GM12872 (cell line): Measurements from ENCODE around the gene DRD2.

ENCODE experiments used
- TF ChIP-seq, protein P1 (sequence below): IDR thresholded peaks from 3 replicates; pipeline ENCODE4 v1.5.1; 2011; ENCODE audit warnings: low read depth, mild to moderate bottlenecking, low read length, moderate library complexity; ENCODE audit not compliant: insufficient read depth

The DRD2 gene

GRCh38 chr11:113419454-113420003, 55.7 kb downstream of the DRD2 start:
- TF ChIP-seq, protein P1, sequence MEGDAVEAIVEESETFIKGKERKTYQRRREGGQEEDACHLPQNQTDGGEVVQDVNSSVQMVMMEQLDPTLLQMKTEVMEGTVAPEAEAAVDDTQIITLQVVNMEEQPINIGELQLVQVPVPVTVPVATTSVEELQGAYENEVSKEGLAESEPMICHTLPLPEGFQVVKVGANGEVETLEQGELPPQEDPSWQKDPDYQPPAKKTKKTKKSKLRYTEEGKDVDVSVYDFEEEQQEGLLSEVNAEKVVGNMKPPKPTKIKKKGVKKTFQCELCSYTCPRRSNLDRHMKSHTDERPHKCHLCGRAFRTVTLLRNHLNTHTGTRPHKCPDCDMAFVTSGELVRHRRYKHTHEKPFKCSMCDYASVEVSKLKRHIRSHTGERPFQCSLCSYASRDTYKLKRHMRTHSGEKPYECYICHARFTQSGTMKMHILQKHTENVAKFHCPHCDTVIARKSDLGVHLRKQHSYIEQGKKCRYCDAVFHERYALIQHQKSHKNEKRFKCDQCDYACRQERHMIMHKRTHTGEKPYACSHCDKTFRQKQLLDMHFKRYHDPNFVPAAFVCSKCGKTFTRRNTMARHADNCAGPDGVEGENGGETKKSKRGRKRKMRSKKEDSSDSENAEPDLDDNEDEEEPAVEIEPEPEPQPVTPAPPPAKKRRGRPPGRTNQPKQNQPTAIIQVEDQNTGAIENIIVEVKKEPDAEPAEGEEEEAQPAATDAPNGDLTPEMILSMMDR, result no peak

- TF ChIP-seq, protein P1, result no peak
Measured at GRCh38 chr11:113417428-113417827, 57.8 kb downstream of the DRD2 start.

- TF ChIP-seq, protein P1, result no peak
Measured at GRCh38 chr11:113415343-113415742, 59.9 kb downstream of the DRD2 start.

DNA sequence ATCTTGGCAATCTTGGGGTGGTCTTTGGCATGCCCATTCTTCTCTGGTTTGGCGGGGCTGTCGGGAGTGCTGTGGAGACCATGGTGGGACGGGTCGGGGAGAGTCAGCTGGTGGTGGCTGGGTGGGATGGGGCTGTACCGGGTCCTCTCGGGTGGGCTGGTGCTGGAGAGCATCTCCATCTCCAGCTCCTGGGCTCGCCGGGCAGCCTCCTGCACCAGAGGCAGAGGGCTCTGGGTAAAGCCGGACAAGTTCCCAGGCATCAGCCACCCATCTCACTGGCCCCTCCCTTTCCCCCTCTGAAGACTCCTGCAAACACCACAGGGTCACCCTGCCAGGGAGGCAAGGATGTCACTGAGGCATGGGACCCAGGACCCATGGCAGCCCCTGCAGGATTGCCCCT, 62.5 kb downstream of the DRD2 start:
- TF ChIP-seq, protein P1, result no peak

DNA sequence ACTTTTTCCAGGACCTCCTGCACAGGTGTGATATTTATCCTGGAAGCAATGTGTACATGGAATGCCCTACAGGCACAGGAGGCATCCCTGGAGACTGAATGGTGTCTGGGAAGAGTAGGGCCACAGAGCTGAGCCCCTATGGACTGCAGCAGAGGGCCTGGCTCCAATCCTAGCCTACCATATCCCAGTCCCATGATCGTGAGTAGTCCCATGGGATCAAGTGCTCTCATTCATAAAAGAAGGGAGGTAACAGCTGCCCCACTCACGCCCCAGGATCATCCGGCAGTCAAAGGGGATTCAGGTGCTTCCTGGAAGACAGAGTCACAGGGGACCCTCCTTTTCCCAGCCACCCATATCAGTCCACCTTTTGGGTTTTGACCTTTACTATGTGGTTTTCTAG, 63.7 kb downstream of the DRD2 start:
- TF ChIP-seq, protein P1, result no peak

DNA sequence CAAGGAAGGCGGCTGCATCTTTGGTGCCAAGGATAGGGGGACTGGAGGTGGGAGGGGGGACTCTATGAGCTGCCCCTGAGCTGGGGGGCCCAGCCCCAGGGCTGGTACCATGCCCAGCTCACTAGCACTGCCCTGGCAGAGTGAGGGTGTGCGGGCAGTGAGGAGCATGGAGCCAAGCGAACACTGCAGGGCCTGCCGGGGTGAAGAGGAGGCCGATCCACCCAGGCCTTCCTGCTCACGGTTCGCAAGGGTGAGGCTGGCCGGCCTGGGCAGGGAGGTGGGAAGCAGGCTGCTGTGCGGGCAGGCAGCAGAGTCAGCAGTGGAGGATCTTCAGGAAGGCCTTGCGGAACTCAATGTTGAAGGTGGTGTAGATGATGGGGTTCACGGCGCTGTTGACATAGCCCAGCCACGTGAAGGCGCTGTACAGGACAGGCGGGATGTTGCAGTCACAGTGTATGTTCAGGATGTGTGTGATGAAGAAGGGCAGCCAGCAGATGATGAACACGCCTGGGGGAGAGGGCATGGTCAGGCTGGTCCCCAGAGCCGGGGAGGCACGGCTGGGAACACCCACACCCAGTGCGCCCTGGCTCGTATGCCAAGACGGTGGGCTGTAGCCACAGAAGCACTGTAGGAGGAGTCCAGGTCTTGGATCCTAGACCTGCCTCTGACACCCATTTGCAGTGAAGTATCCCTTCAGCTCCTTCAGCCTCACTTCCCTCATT, 64.6 kb downstream of the DRD2 start:
- TF ChIP-seq, protein P1, result no peak

GRCh38 chr11:113409526-113409925, 65.7 kb downstream of the DRD2 start:
- TF ChIP-seq, protein P1, result no peak
